NB4 (cell line): Measurements from ENCODE around the gene LETM1.

Source experiments
- DNase-seq: peaks from one replicate; pipeline ENCODE4 v3.0.0; 2010; ENCODE audit warnings: low read depth
- H3K4me3 ChIP-seq: one replicate; pipeline ENCODE4 v1.5.1; 2011; ENCODE audit warnings: mild to moderate bottlenecking, low read depth, low read length, moderate library complexity
- MYC ChIP-seq: IDR thresholded peaks from 2 replicates; pipeline ENCODE4 v1.6.1; 2011; ENCODE audit warnings: low read depth, low read length
- POLR2A ChIP-seq: IDR thresholded peaks from 2 replicates; pipeline ENCODE4 v1.6.1; 2011; ENCODE audit warnings: mild to moderate bottlenecking; ENCODE audit not compliant: insufficient read length; ENCODE audit errors: extremely low read depth
- TF ChIP-seq, protein P1 (sequence below): IDR thresholded peaks from 2 replicates; pipeline ENCODE4 v1.6.1; 2011; ENCODE audit warnings: low read depth, low read length
- TF ChIP-seq, protein P2 (sequence below): IDR thresholded peaks from one replicate; pipeline ENCODE4 v1.5.1; 2012; ENCODE audit warnings: low read depth, low read length

Gene LETM1

DNA sequence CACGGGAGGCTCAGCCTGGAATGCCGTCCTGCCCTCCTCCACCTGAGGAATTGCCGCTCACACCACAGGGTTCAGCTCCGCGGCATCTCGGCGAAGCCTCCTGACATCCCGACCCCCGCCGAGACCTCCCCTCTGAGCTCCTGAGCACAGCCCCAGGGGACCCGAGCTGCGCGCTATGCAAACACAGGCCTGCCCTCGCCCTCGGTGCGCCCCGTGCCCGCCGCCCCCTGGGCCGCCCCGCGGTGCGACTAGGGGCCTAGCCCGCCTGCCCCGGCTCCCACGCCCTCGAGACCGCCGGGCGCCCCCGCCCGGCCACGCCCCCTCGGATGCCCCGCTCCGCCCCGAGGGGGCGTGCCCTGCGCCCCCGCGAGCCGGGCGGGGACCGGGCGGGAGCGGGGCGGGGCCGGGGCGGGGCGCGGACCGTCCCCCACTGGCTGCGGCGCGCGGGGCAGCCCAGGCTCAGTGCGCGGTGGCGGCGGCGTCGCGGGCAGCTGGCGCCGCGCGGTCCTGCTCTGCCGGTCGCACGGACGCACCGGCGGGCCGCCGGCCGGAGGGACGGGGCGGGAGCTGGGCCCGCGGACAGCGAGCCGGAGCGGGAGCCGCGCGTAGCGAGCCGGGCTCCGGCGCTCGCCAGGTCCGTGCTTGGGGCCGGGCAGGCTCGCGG is 63.0 kb downstream of the LETM1 start, which contains the start of gene FGFR3:
FGFR3 (plus strand) TSS at position 462 of the 664 bp plus-strand sequence. CDS start 642 bp downstream, outside the sequence.
- DNase-seq = peak; percentile 51
- no peak within 1 kb of the TSS for H3K4me3 ChIP-seq
- TF ChIP-seq, protein P1, sequence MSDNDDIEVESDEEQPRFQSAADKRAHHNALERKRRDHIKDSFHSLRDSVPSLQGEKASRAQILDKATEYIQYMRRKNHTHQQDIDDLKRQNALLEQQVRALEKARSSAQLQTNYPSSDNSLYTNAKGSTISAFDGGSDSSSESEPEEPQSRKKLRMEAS = no peak
- TF ChIP-seq, protein P2, sequence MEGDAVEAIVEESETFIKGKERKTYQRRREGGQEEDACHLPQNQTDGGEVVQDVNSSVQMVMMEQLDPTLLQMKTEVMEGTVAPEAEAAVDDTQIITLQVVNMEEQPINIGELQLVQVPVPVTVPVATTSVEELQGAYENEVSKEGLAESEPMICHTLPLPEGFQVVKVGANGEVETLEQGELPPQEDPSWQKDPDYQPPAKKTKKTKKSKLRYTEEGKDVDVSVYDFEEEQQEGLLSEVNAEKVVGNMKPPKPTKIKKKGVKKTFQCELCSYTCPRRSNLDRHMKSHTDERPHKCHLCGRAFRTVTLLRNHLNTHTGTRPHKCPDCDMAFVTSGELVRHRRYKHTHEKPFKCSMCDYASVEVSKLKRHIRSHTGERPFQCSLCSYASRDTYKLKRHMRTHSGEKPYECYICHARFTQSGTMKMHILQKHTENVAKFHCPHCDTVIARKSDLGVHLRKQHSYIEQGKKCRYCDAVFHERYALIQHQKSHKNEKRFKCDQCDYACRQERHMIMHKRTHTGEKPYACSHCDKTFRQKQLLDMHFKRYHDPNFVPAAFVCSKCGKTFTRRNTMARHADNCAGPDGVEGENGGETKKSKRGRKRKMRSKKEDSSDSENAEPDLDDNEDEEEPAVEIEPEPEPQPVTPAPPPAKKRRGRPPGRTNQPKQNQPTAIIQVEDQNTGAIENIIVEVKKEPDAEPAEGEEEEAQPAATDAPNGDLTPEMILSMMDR = no peak
- TF ChIP-seq POLR2A = peak; percentile 18
- no peak for TF ChIP-seq MYC

DNA sequence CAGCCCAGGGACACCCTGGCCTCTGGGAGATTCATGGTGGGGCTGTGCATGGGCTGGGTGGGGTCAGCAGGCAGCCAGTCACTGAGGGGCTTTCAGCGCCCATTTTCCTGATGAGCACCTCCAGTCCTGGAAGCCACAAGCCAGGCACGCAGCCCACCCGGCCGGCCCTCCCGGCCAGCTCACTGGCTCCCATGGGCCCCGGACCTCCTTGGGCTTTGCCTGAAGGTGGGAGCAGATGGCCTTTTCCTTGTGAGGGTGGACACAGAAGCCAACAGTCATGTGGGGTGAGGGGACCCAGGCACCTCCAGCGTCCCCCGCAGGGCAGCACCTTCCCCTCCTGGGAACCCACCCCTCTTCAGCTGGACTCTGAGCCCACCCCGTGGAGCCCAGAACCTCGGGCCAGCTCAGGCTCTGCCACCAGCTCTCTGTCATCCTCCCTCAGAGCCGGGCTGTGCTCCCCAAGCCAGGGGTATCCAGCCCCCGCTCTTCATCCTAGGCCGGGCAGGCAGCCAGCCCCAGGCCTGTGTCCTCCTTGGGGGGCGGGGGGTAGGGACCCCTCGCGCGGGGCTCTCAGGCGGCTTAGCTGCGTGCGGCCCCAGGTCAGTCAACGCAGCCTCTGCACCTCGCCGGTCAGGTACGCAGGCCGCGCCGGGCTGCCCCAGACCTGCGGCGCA is 63.7 kb downstream of the LETM1 start:
- H3K4me3 ChIP-seq = no peak overlapping the region
- no peak for DNase-seq
- no peak for TF ChIP-seq POLR2A
- TF ChIP-seq, protein P2 = no peak

DNA sequence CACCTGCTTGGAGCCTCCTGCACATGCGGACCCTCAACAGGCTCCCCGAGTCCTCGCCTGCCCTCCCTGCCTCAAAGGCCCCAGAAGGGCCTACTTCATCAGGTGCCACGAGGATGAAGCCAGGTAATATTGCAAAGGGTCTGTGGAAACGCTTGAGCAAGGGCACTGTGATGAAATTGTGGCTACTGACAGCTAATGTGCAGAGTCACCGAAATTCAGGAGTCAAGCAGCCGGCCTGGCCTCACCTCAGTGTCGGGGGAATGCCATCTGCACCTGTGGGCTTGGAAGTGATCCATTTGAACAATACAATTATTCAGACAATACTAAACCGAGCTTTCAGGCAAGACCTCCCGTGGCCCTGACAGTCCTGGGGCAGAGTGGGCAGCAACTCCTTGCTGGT is 66.0 kb downstream of the LETM1 start:
- TF ChIP-seq MYC (no peak), POLR2A (no peak)
- TF ChIP-seq, protein P2 = no peak
- TF ChIP-seq, protein P1 = no peak
- H3K4me3 ChIP-seq = no peak overlapping the region
- DNase-seq = no peak

DNA sequence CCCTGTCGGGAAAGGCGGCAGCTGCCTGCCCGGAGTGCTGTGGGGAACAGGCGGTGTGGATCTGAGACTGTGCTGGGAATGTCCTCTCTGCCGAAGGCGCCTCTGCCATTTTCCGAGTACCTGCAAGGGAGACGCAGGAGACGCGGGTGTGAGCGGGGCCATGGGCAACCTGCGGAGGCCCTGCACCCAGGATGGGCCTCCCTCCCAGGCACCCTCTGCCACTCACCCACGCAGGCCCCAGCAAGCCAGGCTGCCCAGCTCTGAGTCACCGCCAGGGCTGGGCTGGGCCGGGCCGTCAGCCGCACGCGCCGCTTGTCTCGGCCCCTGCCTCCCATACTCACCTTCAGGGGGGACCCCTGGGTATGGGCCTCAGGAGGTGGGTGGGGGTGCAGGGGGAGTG is 66.4 kb downstream of the LETM1 start:
- no peak for DNase-seq
- H3K4me3 ChIP-seq = no peak overlapping the region
- TF ChIP-seq, protein P1 = no peak
- TF ChIP-seq, protein P2 = no peak
- TF ChIP-seq MYC = no peak
- TF ChIP-seq POLR2A = no peak

DNA sequence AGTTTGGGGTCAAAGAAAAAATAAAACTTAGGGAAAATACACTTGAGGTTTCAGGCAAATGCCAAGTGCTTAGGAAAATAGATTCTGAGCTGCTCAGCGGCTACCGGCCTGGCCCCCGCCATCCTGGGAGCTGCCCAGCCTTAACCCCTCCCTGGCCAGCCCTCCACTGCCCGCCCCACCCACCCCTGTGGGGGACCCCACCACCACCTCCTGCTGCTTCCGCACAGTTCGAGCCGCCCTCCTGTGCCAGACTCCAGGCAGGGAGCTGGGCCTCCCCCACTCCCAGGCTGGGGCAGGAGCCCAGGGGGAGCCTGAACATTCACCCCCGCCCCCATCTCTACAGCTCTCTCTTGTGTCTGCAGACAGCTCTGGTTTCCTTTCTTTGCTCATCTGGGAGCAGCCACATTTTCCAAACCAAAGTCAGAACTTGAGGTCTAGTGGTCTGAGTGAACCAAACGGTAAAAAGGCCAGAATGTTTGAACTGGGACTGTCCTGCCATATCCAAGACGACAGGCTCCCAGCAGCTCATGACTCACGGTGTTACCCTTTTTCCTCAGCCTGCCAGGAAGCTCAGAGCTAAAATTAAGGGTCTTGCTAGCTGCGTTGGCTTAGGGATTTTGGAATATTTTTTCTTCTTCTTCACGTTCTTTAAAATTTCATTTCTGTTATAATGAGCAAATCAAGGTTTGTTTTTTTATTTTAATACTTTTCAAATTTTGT is 67.5 kb downstream of the LETM1 start:
- DNase-seq = no peak
- TF ChIP-seq POLR2A = no peak
- TF ChIP-seq, protein P2 = no peak
- TF ChIP-seq, protein P1 = no peak
- no peak for TF ChIP-seq MYC
- H3K4me3 ChIP-seq = no peak overlapping the region
